ENCODE data around the gene UBR4.
"Not testable (repeated sequence)": the region's sequence is repeated elsewhere in the genome, so short reads cannot be mapped to it uniquely, and the experiment has no call there.

The UBR4 gene

DNA sequence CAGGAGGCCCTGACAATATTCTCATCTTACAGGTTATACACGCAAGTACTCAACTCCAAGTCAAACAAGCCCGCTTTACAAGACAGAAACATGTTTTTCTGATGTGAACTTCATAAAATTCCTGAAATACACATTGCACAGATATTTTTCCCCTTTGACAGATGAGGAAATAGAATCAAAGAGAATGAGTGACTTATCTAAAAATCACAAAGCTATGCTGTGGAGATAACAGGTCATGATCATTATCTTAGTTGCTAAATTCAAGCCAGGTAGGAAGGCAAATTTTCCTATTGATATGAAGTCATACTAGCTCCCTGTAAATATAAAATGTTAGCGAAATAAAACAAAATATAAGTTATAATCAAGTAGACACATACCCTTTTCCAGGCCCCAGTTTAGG is 18.3 kb downstream of the UBR4 start:
- no peak for DNase-seq (ENCODE audit: low read depth, low spot score)

DNA sequence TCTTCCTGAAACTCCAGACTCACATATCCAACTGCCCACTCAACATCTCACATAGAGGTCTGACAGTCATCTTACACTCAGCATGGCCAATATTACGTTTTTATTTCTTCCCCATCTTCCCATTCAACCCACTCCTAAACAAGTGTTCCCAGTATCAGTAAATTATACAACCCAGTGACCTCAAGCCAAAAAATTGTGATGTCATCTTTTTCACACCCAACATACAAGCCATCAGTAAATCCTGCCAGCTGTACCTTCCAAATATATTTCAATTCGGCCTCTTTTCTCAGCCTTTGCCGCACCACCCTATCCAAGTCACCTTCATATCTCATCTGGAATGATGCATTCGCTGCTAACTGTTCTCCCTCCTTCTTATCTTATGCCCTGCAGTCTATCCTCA is 19.6 kb downstream of the UBR4 start:
- DNase-seq (ENCODE audit: low read depth, low spot score), result no peak

DNA sequence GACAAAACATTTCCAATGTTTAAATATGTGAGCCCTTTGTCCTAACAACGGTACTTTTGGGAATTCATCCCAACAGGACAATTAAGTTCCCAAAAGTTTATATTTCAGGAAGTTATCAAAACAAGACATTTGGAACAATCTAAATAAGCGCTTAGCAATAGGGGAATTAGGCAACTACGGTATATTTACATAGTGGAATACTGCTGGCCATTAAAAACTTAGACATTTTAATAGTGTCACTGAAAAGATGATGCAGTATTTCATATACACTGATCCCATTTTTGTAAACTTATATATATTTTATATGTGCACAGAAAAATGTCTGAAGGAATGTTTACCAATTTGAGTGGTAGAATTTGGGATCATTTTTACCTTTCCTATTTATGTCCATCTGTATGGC is 20.8 kb downstream of the UBR4 start:
- DNase-seq (ENCODE audit: low read depth, low spot score), result no peak

DNA sequence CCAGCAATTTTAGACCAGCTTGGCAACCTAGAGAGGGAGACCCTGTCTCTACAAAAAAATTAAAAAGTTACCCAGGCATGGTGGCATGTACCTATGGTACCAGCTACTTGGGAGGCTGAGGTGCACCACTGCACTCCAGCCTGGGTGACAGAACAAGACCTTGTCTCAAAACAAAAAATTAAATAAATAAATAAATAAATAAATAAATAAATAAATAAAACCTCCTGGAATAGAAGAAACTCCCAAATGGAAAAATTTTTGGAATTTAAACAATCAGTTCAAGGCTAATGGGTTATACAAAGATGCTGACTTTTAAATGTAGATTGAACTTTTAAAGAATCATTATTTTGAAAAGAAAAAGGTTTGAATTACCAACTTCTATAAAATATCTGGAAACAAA is 22.2 kb downstream of the UBR4 start:
- no peak for DNase-seq (ENCODE audit: low read depth, low spot score)

DNA sequence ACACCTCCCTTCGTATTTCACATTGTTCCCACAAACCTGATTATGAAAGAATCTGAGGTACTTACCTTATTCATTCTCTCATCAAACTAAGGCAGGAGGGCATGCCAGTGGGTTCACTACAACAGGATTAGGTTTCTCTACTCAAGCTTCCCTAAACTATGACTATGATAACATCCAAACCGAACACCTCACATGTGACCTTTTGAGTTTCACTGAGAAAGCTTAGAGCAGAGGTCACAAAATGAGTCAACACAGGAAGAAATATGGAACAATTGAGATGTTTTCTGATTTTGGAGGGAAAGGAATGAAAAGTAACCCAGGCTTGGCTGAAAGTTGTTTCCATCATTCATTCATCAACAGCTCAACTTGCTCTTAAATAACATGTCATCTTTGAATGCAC is 24.1 kb downstream of the UBR4 start:
- no peak for DNase-seq (ENCODE audit: low read depth, low spot score)

DNA sequence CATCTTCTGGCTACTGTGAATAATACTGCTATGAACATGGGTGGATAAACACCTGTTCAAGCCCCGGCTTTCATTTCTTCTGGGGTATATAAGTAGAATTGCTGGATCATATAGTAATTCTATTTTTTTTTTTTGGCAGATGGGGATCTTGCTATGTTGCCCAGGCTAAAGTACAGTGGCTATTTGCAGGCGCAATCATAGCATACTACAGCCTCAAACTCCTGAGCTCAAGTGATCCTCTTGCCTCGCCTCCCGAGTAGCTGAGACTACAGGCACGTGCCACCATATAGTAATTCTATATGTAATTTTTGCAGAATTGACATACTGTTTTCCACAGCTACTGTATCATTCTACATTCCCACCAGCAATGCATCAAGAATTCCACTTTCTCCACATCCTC is 27.8 kb downstream of the UBR4 start:
- DNase-seq (ENCODE audit: low read depth, low spot score), result no peak

DNA sequence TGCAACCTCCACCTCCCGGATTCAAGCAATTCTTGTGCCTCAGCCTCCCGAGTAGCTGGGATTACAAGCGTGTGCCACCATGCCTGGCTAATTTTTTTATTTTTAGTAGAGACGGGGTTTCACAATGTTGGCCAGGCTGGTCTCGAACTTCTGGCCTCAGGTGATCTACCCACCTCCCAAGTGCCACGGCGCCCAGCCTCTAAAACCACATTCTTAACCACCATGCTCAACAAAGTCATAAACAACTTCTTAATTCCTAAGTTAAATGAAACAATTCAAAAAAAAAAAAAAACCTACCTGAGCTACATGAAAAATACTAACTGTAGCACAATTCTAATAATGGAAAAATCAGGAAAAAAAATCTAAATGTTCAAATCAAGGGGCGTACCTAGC is 29.8 kb downstream of the UBR4 start:
- DNase-seq (ENCODE audit: low read depth, low spot score), result not testable (repeated sequence)

DNA sequence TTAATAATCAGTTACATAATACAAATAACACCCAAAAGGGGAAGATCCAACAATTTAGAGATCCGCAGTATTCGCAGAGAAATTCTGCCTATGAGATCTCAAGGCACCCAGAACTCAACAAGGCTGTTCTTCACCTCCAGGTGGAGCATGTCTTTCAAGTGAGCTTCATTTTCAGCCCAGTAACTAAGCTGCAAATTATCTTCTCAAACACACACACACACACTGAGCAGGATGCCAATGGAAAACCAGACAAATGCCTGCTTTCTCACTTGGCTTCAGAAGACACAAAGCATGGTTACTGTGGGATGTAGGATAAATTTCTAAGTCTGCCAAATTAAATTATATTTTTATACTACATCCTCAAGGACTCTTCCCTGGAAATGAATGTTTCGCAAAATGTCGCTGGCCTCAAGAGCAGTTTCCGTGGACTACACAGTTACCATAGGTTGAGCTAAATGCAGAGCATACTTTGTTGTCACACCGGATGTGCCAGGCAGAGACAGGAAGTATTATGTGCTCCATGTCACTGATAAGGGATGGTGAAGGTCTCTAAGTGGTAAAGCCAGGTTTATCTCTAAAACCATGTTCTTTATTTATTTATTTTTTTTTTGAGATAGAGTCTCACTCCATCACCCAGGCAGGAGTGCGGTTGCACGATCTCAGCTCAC is 30.3 kb downstream of the UBR4 start:
- DNase-seq (ENCODE audit: low read depth, low spot score), result no peak

DNA sequence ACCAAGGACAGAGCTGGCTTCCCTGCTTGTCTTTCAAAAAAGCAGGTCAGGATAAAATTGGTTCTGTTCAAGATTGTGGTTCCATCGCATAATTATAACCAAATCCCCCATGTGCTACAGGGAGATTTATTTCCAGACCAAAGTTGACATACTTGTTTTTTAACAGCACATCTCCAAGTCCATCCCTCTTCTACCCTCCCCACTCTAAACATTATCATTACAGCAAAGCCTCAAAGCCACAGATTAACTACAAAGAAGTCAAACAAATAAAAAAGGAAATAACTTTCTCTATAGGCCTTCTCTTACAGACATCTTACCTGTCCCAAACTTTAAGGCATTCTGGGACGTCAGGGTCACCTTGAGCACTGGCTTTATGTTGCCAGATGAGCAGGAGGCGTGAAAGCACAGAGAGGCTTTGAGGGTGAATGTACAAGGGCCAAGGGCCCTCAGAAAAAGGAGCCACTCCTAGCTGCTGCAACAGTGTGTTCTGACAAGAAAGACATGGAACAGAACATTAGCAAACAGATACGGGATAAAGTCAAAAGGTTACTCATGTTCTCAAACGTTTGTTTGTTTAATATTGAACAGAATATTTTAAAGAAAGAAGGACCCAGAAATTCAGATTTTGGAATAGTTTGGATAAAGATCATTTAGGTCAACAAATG is 31.2 kb downstream of the UBR4 start:
- DNase-seq (ENCODE audit: low read depth, low spot score), result no peak

DNA sequence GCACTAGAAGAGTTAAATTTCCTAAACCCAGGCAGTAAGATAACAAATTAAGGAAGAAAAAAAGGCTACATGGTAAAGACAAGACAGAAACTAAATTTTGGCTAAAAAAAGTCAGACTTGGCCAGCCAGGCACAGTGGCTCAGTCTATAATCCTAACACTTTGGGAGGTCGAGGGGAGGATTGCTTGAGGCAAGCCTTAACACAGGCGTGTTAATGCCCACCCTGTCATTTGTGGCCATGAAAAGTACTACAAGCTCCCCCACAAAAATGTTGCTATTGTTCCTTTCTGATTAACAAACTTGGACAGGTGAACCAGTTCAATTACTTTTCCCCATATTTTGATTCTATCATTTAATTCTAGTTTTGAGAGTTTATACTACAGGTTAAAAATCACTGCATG is 32.3 kb downstream of the UBR4 start:
- DNase-seq (ENCODE audit: low read depth, low spot score), result no peak

DNA sequence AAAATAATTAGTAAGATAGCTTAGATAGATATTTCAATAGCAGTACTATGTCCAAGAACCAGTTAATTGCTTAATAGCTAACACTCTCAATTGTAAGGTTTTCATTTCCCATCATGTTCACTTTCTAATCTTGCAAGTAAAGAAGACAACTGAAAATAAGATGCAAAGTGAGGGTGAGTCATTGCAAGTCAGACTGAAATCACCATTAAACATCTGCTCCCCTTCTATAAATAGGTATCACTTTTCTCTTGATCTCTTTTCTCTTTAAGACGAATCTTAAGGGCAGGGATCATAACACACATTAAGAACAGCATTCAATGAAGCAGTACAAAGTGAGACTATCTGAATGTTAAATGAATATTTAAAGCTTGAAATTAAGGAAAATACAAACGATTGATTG is 40.4 kb downstream of the UBR4 start:
- no peak for DNase-seq (ENCODE audit: low read depth, low spot score)

DNA sequence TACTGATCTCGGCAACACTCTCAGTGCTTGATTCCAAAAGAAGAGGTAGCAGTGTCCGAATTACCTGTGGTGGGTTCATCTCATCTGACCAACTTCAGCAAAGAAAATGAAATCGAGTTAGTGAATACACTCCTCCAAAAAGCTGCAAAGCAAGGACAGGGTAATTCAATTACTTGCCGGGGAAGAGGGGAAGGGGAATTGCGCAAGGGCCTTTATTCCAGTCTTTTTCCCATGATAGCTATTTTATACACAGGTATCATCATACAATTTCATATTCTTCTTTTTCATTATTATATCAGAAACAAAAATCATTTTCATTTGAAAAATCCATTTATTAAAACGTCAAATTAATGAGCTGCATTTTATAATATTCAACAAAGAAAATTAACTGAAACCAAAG is 42.9 kb downstream of the UBR4 start:
- no peak for DNase-seq (ENCODE audit: low read depth, low spot score)

DNA sequence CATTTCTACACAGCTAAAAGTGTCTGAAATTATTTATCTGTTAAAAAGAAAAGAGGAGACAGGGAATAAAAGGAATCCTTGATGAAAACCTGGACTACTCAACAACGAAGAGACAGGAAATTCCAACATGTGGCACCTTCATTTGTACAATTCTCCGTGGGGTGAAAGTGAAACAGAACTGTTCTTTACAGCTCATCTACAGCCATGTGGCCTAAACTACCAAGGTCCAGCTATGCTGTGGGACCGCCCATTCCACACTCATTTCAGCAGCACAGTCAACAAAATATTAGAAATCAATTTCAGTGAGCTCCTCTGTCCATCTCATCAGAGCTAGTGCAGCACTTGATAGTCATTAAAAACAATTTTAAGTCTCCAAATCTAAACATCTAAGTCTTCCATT is 44.0 kb downstream of the UBR4 start:
- no peak for DNase-seq (ENCODE audit: low read depth, low spot score)

DNA sequence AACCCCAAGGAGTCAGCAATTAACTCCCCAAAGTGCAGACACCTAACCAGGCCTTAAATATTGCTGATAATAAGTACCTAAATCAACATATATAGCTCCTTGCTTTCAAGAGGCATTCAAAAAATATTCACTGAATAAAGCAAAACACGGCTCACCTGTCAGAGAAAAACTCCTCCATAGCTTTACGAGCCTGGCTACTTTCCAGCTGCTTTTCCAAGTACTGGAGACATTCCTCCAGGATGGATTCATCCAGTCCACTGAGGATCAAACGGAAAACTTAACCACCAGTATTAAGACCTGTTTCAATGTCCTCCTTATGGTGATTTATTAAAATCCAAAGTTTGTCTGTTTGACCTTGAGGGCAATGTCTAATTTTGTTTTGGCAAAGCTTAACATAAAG is 44.6 kb downstream of the UBR4 start:
- DNase-seq (ENCODE audit: low read depth, low spot score), result no peak

DNA sequence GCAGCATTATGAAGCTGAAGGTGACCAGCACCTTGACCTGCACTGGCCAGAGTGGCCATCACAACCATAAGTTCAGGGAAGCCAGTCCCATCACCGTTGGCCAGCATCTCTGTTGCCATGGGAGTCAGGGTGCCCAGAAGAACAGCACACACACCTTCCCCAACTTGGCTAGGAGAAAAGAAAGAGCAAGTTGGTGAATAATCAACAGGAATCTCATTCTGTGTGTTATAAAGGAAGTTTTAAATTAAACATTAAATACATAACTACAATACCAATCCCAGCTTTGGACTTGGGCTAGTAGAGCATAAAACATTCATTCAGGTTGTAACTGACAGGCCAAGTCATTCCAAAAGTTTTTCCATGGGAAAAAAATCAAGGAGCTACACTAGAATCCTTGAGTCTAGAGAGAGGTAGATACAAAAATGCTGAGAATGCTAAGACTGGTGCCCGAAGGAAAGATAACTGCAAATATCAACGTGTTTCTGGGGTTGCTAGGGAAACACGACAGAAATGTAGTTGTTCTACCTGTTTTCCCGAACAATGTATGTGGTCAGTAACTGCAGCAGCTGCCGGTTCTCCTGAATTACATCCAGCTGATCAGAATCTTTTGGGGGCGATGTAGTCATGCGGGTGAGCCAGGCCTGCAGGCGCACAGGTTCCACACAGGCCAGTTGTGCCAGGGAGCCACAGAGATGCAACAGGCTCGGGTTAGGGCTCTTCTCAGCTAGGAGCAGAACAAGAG is 45.6 kb downstream of the UBR4 start:
- no peak for DNase-seq (ENCODE audit: low read depth, low spot score)

DNA sequence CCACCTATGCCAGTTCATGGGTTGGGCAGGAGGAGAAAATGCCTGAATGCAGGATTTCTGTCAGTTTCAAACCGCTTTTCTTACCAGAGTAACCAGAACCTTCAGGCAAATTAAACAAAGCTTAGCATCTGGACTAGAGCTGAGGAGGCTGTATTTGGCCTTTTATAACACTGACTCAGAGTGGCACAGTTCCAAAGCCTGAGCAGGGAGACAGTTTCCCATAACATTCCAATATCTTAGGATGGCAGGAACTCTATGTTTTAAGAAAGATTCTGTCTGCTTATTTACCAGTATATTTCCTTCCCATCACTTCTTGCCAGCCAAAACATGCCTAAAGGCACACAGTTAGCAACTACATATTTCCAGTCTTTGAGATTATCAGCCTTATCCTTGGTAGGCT is 46.8 kb downstream of the UBR4 start:
- no peak for DNase-seq (ENCODE audit: low read depth, low spot score)

DNA sequence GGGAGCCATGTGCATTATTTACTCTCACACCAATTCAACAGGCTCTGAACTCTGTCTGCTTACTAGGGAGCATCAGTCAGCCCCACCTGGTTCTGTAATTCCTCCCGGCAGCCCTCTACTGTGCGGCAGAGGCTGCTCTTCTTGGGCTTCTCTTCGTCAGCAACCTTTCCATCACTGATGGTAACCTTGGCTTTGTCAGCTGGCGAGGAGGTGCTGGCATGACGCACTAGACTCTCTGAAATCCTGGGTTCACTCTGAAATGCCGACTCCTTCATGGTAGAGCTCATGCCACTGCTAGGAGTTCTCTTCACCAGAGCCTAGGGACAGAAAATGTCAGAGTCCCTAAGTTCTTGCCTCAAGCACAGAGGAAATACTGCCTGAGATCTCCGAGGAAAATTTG is 49.2 kb downstream of the UBR4 start:
- DNase-seq (ENCODE audit: low read depth, low spot score), result no peak

DNA sequence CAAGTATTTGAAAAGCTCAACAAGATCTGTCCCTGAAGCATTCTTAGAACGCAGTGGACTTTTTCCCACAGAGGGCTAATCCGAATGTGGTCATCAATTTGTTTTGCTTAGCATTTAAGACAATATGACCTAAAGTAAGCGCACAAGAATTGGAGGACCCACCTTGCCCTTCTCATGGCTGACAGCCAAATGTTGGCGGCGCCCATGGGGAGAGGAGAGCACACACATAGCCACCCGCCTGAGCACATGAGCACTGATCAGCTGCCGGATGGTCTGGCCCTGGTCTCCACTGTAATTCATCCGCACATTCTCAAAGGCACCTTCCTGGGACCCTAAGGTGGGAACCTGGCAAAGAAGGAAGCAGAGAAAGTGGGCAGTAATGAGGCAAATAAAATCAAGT is 52.4 kb downstream of the UBR4 start:
- no peak for DNase-seq (ENCODE audit: low read depth, low spot score)

DNA sequence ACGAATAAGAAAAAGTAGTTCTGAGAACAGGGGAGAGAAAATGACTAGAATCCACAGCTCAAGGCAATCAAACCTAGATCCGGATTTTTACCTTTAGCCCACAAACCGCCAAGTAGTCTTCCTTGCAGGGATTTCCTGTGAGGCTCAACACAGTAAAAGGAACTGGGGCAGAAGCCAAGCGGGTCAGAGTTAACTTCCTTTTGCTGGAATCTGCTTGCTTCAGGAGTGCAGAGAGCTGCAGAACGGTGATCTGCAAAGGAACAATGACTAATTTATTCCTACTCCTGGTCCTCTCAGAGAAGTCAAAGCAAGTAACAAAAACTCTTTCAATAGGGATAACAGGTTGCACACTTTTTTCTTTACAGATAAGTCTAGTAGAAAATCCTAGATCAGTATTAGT is 53.4 kb downstream of the UBR4 start:
- no peak for DNase-seq (ENCODE audit: low read depth, low spot score)

DNA sequence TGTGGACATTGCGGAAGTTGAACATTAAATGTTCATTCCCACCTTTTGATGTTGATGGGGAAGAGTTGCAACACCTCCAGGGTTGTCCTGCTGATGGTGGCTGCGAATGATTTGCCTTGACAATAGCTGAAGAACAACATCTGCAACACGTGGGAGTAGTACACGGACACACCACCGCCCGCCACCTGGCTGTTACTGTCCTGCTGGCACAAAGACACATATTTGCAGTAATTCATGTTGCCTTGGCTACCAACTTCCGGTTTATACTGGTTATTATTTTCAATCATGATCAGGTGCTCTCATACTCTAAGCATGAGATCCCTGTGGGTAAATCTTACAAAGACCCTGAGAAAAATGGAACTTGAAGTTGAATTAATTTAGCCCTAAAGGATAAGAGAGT is 55.2 kb downstream of the UBR4 start:
- DNase-seq (ENCODE audit: low read depth, low spot score), result no peak

DNA sequence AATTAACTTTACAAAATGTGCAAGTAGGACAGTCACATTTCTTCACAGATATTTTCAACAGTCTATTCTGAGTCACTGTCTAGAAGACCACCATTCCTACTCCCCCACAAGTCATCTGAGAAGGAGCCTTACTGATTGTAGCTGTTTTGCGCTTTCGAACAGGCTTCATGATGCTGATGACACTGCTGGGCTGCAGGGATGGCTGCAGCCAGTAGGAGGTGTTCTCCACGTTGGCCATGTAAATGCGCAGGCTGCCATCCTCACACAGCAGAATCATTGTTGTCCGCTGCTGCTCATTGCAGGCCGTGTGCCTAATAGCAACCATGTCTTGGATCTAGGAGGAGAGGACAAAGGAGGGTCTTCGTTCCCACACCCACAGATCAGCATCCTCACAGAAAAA is 56.9 kb downstream of the UBR4 start:
- no peak for DNase-seq (ENCODE audit: low read depth, low spot score)

DNA sequence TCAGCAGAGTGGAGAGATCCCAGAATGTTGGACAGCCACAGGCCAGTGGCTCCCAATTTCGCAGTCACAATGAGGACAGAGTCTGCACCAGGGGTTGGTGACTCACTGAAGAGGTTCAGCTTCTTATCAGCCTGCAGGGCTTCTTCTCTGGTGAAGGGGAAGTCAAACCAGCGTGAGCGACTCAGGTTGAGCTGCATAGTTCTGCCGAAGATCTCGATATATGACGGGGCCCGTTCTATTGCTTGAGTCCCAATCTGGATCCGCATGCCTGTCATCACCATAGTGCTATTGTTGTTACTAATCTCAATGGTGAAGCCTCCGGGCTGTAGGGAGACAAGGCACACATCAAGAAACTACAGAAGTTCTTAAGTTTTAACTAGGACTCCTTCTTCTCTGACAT is 58.5 kb downstream of the UBR4 start:
- DNase-seq (ENCODE audit: low read depth, low spot score), result no peak

DNA sequence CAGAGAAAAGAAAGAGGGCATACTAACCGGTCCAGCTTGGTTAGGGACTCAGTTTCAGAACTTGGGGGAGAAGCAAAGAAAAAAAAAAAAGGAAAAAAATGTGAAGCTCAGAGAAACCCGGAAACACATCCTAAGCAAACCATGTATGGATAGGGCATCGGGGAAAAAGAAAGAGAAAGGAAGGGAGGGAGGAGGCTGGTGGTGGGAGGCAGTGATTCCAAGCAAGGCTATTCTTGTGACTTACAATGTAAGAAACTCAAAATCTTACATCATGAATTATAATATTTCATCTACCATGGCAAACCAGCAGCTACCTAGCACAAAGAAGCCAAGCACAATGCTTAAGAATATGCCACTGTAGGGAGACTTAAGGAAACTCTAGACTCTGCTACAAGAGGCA is 60.3 kb downstream of the UBR4 start:
- no peak for DNase-seq (ENCODE audit: low read depth, low spot score)

Data from activated CD4-positive, CD25-positive, alpha-beta regulatory T cell treated with anti-CD3 and anti-CD28 coated beads, Interleukin-2, amount 50 U/mL, for 16 hours (primary cell).